HG03558 (cell line): Measurements from ENCODE around the gene HOXC13.

ENCODE experiments used
- ATAC-seq: cut with Tn5 transposase; IDR thresholded peaks from one replicate; pipeline ENCODE4 v1.9.1; 2021; ENCODE audit warnings: moderate number of reproducible peaks; ENCODE audit not compliant: unreplicated experiment; ENCODE audit errors: extremely low read depth

Gene HOXC13

GRCh38 chr12:53937596-53938325, 870 bp upstream of the HOXC13 start:
- no peak for ATAC-seq

GRCh38 chr12:53939141-53940108, 794 bp downstream of the HOXC13 start:
- ATAC-seq = no peak

GRCh38 chr12:53940443-53941014, 1.9 kb downstream of the HOXC13 start:
- ATAC-seq = no peak

GRCh38 chr12:53941187-53941586, 2.6 kb downstream of the HOXC13 start:
- no peak for ATAC-seq

- ATAC-seq = no peak
Observed at GRCh38 chr12:53941750-53942149, 3.1 kb downstream of the HOXC13 start.

GRCh38 chr12:53942467-53942997, 3.9 kb downstream of the HOXC13 start:
- ATAC-seq = no peak

GRCh38 chr12:53944209-53944608, 5.6 kb downstream of the HOXC13 start:
- ATAC-seq = no peak

GRCh38 chr12:53944907-53945847, 6.5 kb downstream of the HOXC13 start:
- ATAC-seq = no peak

- ATAC-seq = no peak
Observed at GRCh38 chr12:53947743-53948142, 9.1 kb downstream of the HOXC13 start.

- ATAC-seq = no peak
Observed at GRCh38 chr12:53948650-53949593, 10.3 kb downstream of the HOXC13 start.

GRCh38 chr12:53949631-53950436, 11.2 kb downstream of the HOXC13 start:
- no peak for ATAC-seq

- no peak for ATAC-seq
Observed at GRCh38 chr12:53950437-53950773, 11.8 kb downstream of the HOXC13 start.

GRCh38 chr12:53950789-53951576, 12.4 kb downstream of the HOXC13 start:
- ATAC-seq = no peak

GRCh38 chr12:53951577-53952334, 13.1 kb downstream of the HOXC13 start:
- ATAC-seq = no peak

- ATAC-seq = no peak
Observed at GRCh38 chr12:53952335-53952694, 13.7 kb downstream of the HOXC13 start.
